DMS79 treated with DMSO at 0.1 percent for 48 hours (cell line): ENCODE results near the gene LRRK1.

ENCODE experiments used
- DNase-seq: peaks from one replicate; lab custom pipeline; 2025; lab: John Stamatoyannopoulos, UW

Gene LRRK1

DNA sequence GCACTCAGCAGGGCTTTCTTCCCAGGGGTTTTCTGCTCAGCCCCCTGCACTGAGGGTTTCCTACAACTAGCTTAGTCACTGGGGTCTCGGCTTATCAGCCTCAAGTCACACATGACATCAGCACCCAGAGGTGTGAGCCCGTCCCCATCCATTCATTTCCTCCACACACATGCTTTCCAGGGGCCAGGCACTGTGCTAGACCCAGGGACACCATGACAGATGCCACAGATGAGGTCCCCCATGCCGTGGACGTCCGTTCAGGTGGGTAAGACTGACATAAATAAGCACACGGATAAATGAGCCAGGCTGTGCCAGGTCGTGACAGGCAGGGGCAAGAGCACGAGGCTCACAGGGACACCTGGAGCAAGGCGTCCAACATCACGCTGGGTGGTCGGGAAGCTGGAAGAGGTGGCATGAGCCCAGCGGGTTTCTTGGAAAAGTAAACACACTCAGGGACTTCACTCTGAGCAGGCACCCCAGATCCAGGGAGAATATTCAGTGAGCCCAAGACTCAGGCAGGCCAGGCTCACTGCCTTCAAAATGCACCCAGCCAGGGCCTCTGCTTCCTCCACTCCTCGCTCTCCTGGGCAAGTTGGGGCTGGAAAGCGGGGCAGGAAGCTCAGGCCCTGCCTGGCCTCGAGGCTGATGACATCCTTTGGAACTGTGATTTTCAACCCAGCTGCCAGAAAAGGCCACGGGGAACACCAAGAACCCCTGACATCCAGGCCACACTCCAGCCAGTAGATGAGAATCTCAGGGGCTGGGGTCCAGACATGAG, 193.4 kb downstream of the LRRK1 start:
- DNase-seq: no peak

DNA sequence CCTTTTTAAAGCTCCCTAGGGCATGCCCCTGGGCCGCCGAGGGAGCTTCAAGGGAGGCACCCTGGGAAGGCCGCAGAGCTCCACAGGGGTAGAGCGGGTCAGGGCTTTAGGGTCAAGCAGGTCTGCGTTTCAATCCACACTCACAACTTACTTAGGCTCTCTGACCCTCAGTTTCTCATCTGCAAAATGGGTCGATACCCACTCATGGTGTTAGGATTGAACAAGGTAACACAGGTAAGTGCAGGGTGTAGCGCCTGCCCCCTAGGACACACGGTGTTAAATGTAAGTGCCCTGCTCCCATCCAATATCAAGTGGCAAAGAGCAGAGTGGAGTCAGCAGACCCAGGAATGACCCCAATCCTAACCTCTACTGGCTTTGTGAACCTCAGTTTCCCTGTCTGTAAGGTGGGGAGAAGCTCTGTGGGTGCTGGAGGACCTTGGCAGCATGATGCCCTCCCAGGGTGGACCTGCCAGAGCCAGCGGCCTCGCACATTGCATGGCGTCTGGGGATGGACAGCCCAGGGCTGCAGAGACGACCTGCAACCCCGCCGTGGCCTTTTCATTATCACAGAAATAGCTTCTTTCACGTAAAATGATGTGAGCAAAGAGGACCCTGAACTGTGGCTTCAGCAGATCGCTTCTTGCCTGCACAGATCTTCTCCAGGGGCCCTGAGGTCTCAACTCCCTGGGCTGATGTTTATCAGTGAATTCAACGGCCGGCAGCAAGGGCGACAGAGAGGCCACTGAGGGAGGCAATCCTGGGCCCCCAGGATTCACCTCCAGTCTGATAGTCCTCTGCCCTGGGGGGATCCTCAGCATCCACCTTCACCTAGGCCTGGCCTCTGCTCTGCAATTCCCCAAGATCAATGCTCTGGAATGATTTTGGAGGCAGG, 194.2 kb downstream of the LRRK1 start:
- no peak for DNase-seq

GRCh38 chr15:101114166-101114565, 195.0 kb downstream of the LRRK1 start:
- DNase-seq: no peak

- no peak for DNase-seq
Observed at GRCh38 chr15:101114610-101115009, 195.5 kb downstream of the LRRK1 start.

GRCh38 chr15:101115393-101115785, 196.2 kb downstream of the LRRK1 start:
- no peak for DNase-seq

GRCh38 chr15:101115786-101116680, 196.9 kb downstream of the LRRK1 start:
- DNase-seq: no peak

- no peak for DNase-seq
Observed at GRCh38 chr15:101116681-101116976, 197.5 kb downstream of the LRRK1 start.

DNA sequence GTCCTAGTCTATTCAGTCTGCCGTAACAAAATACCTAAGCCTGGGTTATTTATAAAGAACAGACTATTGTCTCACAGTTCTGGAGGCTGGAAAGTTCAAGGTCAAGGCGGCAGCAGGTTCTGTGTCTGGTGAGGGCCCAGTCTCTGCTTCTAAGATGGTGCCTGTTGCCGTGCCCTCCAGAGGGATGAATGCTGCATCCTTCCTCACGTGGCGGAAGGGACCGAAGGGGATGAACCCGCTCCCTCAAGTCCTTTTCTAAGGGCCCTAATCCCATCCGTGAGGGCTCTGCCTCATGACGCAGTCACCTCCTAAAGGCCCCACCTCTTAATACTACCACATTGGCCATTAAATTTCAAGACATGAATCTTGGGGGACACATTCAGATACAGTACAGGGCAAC, 199.0 kb downstream of the LRRK1 start:
- DNase-seq: no peak

DNA sequence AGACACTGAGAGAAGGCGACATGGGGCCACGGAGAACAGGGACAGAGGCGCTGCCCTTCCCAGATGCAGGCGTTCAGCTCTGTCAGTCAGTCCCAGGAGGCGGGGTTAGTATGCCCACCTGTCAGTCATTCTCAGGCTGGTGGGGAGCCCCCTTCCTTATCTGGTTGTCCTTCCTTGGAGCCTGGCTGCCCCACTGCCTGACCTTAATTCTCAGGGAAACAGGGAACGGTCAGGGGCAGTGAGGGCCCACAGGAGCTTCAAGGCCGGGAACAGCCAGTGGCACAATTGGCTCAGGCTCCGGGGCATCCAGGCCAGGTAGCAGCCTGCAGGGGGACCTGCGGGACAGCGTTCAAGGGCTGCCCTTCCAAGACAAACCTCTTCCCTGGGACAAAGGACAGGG, 199.5 kb downstream of the LRRK1 start:
- DNase-seq: no peak

DNA sequence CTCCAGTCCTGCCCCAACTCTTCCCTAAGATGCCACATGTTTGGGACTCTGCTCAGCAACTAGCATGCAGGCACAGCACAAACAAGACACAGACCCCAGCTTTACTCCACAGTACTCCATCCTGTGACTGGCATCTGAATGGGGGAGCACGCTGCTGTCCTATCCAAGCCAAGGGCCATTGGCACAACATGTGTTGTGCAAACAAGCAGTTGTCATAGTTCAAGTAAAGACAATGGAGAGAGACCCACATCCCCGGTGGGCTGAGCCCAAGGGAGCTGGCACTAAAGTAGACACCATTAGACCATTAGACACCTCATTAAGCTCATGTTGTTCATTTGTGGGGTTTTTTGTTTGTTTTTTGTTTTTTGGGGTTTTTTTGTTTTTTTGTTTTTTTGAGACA, 200.0 kb downstream of the LRRK1 start:
- no peak for DNase-seq
